Measurements from ENCODE around the gene PCDHGA12.
"Not testable (repeated sequence)": the region's sequence is repeated elsewhere in the genome, so short reads cannot be mapped to it uniquely, and the experiment has no call there.

The PCDHGA12 gene

GRCh38 chr5:141411575-141411974 lies 18.7 kb upstream of the PCDHGA12 start:
- no peak for DNase-seq (ENCODE audit: low spot score)
- TF ChIP-seq, protein P1, sequence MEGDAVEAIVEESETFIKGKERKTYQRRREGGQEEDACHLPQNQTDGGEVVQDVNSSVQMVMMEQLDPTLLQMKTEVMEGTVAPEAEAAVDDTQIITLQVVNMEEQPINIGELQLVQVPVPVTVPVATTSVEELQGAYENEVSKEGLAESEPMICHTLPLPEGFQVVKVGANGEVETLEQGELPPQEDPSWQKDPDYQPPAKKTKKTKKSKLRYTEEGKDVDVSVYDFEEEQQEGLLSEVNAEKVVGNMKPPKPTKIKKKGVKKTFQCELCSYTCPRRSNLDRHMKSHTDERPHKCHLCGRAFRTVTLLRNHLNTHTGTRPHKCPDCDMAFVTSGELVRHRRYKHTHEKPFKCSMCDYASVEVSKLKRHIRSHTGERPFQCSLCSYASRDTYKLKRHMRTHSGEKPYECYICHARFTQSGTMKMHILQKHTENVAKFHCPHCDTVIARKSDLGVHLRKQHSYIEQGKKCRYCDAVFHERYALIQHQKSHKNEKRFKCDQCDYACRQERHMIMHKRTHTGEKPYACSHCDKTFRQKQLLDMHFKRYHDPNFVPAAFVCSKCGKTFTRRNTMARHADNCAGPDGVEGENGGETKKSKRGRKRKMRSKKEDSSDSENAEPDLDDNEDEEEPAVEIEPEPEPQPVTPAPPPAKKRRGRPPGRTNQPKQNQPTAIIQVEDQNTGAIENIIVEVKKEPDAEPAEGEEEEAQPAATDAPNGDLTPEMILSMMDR (IDR thresholded peaks at IDR 0.05; ENCODE audit: borderline replicate concordance, control extremely low read depth, extremely low read depth, insufficient read depth, missing control alignments) = no peak
- in situ Hi-C loops (cut with MboI; ENCODE audit: low sequenced_read_pairs, unreplicated experiment) = no loop called here

DNA sequence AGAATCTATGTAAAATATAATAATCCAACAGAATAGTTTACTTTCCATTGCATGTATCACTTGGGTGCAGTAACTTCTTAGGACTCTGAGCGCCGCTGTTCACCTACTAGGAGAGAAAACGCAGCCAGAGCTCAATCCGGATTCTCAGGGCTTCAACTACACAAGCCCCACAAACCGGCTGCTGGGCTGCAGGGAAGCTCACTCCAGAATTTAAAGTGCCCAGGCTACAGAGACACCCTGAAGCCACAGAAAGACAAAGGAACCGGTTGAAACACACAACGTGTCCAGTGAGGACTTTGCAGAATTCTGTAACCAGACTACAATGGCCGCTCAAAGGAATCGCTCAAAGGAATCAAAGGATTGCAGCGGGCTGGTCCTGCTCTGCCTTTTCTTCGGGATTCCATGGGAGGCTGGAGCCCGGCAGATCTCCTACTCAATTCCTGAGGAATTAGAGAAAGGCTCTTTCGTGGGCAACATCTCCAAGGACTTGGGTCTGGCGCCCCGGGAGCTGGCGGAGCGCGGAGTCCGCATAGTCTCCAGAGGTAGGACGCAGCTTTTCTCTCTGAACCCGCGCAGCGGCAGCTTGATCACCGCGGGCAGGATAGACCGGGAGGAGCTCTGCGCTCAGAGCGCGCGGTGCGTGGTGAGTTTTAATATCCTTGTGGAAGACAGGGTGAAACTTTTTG lies 17.3 kb upstream of the PCDHGA12 start, which contains the start of gene PCDHGA10:
Gene PCDHGA10 (plus strand): TSS at position 134 of the 686 bp plus-strand sequence. CDS start 189 bp downstream, at position 323.
- TF ChIP-seq, protein P1 (IDR thresholded peaks at IDR 0.05; ENCODE audit: borderline replicate concordance, control extremely low read depth, extremely low read depth, insufficient read depth, missing control alignments) = peak; percentile 55
- in situ Hi-C loops (cut with MboI; ENCODE audit: low sequenced_read_pairs, unreplicated experiment) = no loop called here
- DNase-seq (ENCODE audit: low spot score) = peak; percentile 82

- in situ Hi-C loops (cut with MboI; ENCODE audit: low sequenced_read_pairs, unreplicated experiment) = no loop called here
- TF ChIP-seq, protein P1 (IDR thresholded peaks at IDR 0.05; ENCODE audit: borderline replicate concordance, control extremely low read depth, extremely low read depth, insufficient read depth, missing control alignments) = no peak
- no peak for DNase-seq (ENCODE audit: low spot score)
Observed at GRCh38 chr5:141413540-141414069, 16.7 kb upstream of the PCDHGA12 start.

- DNase-seq (ENCODE audit: low spot score); in situ Hi-C loops (cut with MboI; ENCODE audit: low sequenced_read_pairs, unreplicated experiment): not testable (repeated sequence)
Observed at GRCh38 chr5:141414548-141415274, 15.6 kb upstream of the PCDHGA12 start.

- in situ Hi-C loops (cut with MboI; ENCODE audit: low sequenced_read_pairs, unreplicated experiment); DNase-seq (ENCODE audit: low spot score): not testable (repeated sequence)
Observed at GRCh38 chr5:141415275-141415618, 15.1 kb upstream of the PCDHGA12 start.

DNA sequence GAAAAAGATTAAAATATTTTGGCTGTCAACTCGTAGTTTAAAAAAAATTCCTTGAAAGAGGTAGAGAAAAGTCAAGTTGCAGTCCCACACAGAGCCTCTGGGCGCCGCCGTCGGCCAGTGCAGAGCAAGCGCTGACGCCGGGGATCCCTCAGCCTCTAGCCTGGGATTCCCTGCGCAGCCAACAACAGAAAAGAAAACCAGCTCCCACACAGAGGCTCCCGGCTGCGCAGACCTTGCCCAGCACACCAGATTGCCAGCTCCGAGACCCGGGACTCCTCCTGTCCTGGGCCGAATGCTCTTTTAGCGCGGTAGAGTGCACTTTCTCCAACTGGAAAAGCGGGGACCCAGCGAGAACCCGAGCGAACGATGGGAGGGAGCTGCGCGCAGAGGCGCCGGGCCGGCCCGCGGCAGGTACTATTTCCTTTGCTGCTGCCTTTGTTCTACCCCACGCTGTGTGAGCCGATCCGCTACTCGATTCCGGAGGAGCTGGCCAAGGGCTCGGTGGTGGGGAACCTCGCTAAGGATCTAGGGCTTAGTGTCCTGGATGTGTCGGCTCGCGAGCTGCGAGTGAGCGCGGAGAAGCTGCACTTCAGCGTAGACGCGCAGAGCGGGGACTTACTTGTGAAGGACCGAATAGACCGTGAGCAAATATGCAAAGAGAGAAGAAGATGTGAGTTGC lies 12.7 kb upstream of the PCDHGA12 start, which contains the start of gene PCDHGB7:
Gene PCDHGB7 (plus strand): TSS at position 184 of the 679 bp plus-strand sequence. CDS start 183 bp downstream, at position 367.
- peak; percentile 82 for DNase-seq (ENCODE audit: low spot score)
- TF ChIP-seq, protein P1 (IDR thresholded peaks at IDR 0.05; ENCODE audit: borderline replicate concordance, control extremely low read depth, extremely low read depth, insufficient read depth, missing control alignments) = peak; percentile 52
- in situ Hi-C loops (cut with MboI; ENCODE audit: low sequenced_read_pairs, unreplicated experiment) = not testable (repeated sequence)

DNA sequence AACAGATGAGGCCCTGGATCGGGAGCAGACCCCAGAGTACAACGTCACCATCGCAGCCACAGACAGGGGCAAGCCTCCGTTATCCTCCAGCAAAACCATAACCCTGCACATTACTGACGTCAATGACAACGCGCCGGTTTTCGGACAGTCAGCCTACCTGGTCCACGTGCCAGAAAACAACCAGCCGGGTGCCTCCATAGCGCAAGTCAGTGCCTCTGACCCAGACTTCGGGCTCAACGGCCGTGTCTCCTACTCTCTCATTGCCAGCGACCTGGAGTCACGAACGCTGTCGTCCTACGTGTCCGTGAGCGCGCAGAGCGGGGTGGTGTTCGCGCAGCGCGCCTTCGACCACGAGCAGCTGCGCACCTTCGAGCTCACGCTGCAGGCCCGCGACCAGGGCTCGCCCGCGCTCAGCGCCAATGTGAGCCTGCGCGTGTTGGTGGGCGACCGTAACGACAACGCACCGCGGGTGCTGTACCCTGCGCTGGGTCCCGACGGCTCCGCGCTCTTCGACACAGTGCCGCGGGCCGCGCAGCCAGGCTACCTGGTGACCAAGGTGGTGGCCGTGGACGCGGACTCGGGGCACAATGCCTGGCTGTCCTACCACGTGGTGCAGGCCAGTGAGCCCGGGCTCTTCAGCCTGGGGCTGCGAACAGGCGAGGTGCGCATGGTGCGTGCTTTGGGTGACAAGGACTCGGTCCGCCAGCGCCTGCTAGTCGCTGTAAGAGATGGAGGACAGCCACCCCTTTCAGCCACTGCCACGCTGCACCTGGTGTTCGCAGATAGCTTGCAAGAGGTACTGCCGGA lies 11.0 kb upstream of the PCDHGA12 start:
- TF ChIP-seq, protein P1 (IDR thresholded peaks at IDR 0.05; ENCODE audit: borderline replicate concordance, control extremely low read depth, extremely low read depth, insufficient read depth, missing control alignments) = no peak
- DNase-seq (ENCODE audit: low spot score) = no peak
- in situ Hi-C loops (cut with MboI; ENCODE audit: low sequenced_read_pairs, unreplicated experiment) = no loop called here
